ENCODE data around the gene SMURF2. TPM values are rescaled to one million over a fixed set of nuclear protein-coding genes. Genes with fewer than 3 reads are reported as not detected.

Gene SMURF2
- total and polyA plus RNA-seq, 10 donors: 5.4 to 35.7 (median 25.0) TPM

DNA sequence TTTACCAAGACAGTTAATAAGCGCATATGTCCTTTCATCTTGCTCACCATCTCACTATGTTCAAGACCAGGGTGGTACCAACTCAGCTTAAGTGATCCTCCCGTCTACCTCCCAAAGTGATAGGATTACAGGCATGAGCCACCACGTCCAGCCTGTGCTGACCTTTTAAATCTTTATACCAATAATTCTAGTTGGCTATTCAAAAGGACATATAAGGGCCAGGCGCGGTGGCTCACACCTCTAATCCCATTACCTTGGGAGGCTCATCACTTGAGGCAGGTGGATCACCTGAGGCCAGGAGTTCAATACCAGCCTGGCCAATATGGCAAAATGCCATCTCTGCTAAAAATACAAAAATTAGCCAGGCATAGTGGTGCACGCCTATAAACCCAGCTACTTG lies 152.9 kb downstream of the SMURF2 start:
- WGBS, 5 donors: 79 to 95% (median 92%) methylated on average over 6 of the region's 6 CpGs
- peaks cover under 1 to 63% (median 50%) of the 10 kb centered on the region in 6 donors for H3K36me3 ChIP-seq
- intact Hi-C loops (cut with DNase I; ENCODE audit: low total_unique reads): no loop called here
- H3K4me3 ChIP-seq: no peak overlapping the region
- peaks cover 23 to 50% (median 35%) of the 10 kb centered on the region in 6 donors for H3K4me1 ChIP-seq
- H3K27ac ChIP-seq: no peak overlapping the region
- TF ChIP-seq POLR2A (IDR thresholded peaks at IDR 0.05): no peak
- TF ChIP-seq, protein P1, sequence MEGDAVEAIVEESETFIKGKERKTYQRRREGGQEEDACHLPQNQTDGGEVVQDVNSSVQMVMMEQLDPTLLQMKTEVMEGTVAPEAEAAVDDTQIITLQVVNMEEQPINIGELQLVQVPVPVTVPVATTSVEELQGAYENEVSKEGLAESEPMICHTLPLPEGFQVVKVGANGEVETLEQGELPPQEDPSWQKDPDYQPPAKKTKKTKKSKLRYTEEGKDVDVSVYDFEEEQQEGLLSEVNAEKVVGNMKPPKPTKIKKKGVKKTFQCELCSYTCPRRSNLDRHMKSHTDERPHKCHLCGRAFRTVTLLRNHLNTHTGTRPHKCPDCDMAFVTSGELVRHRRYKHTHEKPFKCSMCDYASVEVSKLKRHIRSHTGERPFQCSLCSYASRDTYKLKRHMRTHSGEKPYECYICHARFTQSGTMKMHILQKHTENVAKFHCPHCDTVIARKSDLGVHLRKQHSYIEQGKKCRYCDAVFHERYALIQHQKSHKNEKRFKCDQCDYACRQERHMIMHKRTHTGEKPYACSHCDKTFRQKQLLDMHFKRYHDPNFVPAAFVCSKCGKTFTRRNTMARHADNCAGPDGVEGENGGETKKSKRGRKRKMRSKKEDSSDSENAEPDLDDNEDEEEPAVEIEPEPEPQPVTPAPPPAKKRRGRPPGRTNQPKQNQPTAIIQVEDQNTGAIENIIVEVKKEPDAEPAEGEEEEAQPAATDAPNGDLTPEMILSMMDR (IDR thresholded peaks at IDR 0.05 in 8 of 11, conservative IDR thresholded peaks at IDR 0.05 in 3 of 11): no peak
- H3K9me3 ChIP-seq: no peaks in the 10 kb centered on the region
- H3K27me3 ChIP-seq (replicated peaks in 1 of 7): no peaks in the 10 kb centered on the region
- DNase-seq: no peak

GRCh38 chr17:64508683-64509082 lies 153.4 kb downstream of the SMURF2 start:
- Histone ChIP-seq H3K4me3 (peak overlapping the region in 1 of 8 donors; percentile 87), H3K27me3 (replicated peaks in 1 of 7) (no peaks in the 10 kb centered on the region), H3K27ac (no peak overlapping the region), H3K9me3 (no peaks in the 10 kb centered on the region), H3K36me3 (peaks cover 3 to 63% (median 52%) of the 10 kb centered on the region in 6 donors), H3K4me1 (peaks cover 28 to 55% (median 40%) of the 10 kb centered on the region in 6 donors)
- TF ChIP-seq POLR2AphosphoS5 (IDR thresholded peaks at IDR 0.05) (no peak), POLR2A (IDR thresholded peaks at IDR 0.05) (no peak)
- TF ChIP-seq, protein P1 (IDR thresholded peaks at IDR 0.05 in 8 of 11, conservative IDR thresholded peaks at IDR 0.05 in 3 of 11): no peak
- WGBS, 5 donors: 84 to 98% (median 93%) methylated on average over 2 of the region's 2 CpGs
- DNase-seq: no peak
- intact Hi-C loops (cut with DNase I; ENCODE audit: low total_unique reads): no loop called here

GRCh38 chr17:64507413-64507782 lies 154.7 kb downstream of the SMURF2 start:
- H3K27me3 ChIP-seq (replicated peaks in 1 of 7): no peaks in the 10 kb centered on the region
- intact Hi-C loops (cut with DNase I; ENCODE audit: low total_unique reads): no loop called here
- TF ChIP-seq, protein P1 (IDR thresholded peaks at IDR 0.05 in 8 of 11, conservative IDR thresholded peaks at IDR 0.05 in 3 of 11): peak in 8 of 11 experiments; percentile 4 to 57 (median 40)
- TF ChIP-seq POLR2A (IDR thresholded peaks at IDR 0.05) (peak in 1 of 3 donors; percentile 17), POLR2AphosphoS5 (IDR thresholded peaks at IDR 0.05) (no peak)
- peaks cover 40 to 68% (median 53%) of the 10 kb centered on the region in 6 donors for H3K4me1 ChIP-seq
- no peaks in the 10 kb centered on the region for H3K9me3 ChIP-seq
- H3K36me3 ChIP-seq: peaks cover 7 to 63% (median 56%) of the 10 kb centered on the region in 6 donors
- H3K4me3 ChIP-seq: peak overlapping the region; percentile 70 to 96 (median 86)
- WGBS, 5 donors: 0 to 1% (median 0%) methylated on average over 13 of the region's 13 CpGs
- H3K27ac ChIP-seq: peak overlapping the region; percentile 99 to 100 (median 100)
- DNase-seq: no peak

- TF ChIP-seq POLR2AphosphoS5 (IDR thresholded peaks at IDR 0.05) (peak; percentile 94 to 98 (median 97)), POLR2A (IDR thresholded peaks at IDR 0.05) (peak; percentile 35 to 60 (median 46))
- TF ChIP-seq, protein P1 (IDR thresholded peaks at IDR 0.05 in 8 of 11, conservative IDR thresholded peaks at IDR 0.05 in 3 of 11): peak in 2 of 11 experiments; percentile 4 to 7
- Histone ChIP-seq H3K9me3 (no peaks in the 10 kb centered on the region), H3K27ac (peak within 1 kb of the TSS; percentile 99 to 100 (median 100)), H3K27me3 (replicated peaks in 1 of 7) (no peaks in the 10 kb centered on the region), H3K36me3 (peaks cover 9 to 63% (median 57%) of the 10 kb centered on the region in 6 donors), H3K4me1 (peaks cover 45 to 71% (median 59%) of the 10 kb centered on the region in 6 donors), H3K4me3 (peak within 1 kb of the TSS; percentile 70 to 96 (median 86))
- 0 to 1% (median 0%) methylated on average over 44 to 77 of the region's 77 CpGs for WGBS, 5 donors
- intact Hi-C loops (cut with DNase I; ENCODE audit: low total_unique reads): no loop called here
- DNase-seq: peak; percentile 98
Observed at GRCh38 chr17:64506576-64507412, 155.3 kb downstream of the SMURF2 start, which contains the start of gene CEP95. CEP95 (plus strand) TSS chr17:64506977; CDS start chr17:64507098, 121 bp downstream.

Data from spleen (tissue), 11 donors.